ENCODE data around the gene UBE2H. TPM values are rescaled to one million over a fixed set of nuclear protein-coding genes. Genes with fewer than 3 reads are reported as not detected.
"Not testable (repeated sequence)": the region's sequence is repeated elsewhere in the genome, so short reads cannot be mapped to it uniquely, and the experiment has no call there.

Gene UBE2H
- total RNA-seq, result 10 to 100 TPM; 35.6 to 42.1 TPM

DNA sequence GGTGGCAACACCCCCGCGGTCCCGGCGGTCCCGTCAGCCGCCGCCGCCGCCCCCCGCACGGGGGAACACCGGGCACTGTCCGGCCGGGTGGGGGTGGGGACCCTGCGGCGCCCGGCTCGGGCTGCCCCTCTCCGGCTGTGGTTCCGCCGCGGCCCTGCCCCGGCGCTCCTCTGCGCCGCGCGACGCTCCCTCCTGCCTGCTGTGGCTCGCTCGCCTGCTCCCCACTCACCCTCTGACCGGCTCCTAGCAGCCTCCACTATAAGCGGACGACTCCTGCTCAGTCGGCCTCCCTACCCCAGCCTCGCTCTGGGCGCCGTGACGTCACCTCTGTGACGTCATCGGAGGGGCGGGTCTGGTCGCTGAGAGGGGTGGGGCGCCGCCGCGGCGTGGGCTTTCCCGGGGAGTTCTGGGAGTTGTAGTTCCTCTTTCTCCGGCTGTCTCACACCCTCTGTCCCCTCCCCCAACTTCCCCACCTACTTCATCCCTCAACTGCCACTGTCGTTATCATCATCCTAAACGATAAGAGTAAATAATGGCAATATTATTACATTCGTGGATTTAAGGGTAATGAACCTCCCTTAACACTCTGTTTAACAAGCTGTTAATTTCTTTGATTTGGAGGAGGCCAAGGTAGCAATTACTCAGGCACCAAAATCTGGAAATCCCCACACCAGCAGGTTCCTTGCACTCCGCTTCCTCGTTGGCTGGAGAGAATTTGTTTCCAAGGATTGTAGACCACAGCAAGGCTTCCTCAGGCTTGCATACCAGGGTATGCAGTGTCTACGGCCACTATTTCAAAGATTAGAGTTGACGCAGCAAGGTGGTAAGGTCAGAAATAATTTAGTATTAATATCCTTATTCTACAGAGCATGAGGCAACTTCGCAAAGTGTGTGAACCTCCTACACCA, at the start of gene UBE2H:
Gene UBE2H, minus strand, starts transcription at position 308 of the 908 bp plus-strand sequence. CDS start 405 bp downstream, outside the sequence.
- peak within 1 kb of the TSS; percentile 100 for H3K27ac Mint-ChIP-seq
- peak within 1 kb of the TSS; percentile 99 for H3K4me3 Mint-ChIP-seq
- POLR2A ChIA-PET, result interaction anchor here (0.6 to 2.1 kb wide), 2 partner anchors 37 to 124 kb away, joined by 4 to 6 read pairs; no protein-coding TSS in a partner anchor
- peaks cover 6% of the 10 kb centered on the region for H3K4me1 Mint-ChIP-seq
- peaks cover 1% of the 10 kb centered on the region for H3K36me3 Mint-ChIP-seq
- no peaks in the 10 kb centered on the region for H3K9me3 Mint-ChIP-seq
- no peaks in the 10 kb centered on the region for H3K27me3 Mint-ChIP-seq
- ATAC-seq (ENCODE audit: low read depth), result peak; percentile 72
- peak; percentile 91 for DNase-seq

DNA sequence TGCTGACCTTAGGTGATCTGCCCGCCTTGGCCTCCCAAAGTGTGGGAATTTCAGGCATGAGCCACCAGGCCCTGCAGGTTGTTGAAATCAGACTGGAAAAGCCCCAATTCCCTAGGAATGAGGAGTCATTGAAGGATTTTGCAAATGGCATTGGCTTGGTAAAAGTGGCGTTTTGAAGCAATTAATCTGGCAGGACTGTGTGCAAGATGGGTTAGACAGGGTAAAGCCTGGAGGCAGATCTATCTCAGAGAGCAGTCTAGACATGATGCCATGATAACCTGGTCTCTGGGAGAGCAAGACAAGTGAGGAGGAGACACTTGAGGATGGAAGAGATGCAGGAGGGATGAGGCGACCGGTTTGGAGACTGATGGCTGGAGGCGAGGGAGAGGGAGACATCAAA, 45.7 kb upstream of the UBE2H start:
- Mint-ChIP-seq H3K4me1 (no peaks in the 10 kb centered on the region), H3K27me3 (no peaks in the 10 kb centered on the region), H3K4me3 (no peak overlapping the region), H3K9me3 (no peaks in the 10 kb centered on the region), H3K36me3 (no peaks in the 10 kb centered on the region), H3K27ac (no peak overlapping the region)
- ATAC-seq (ENCODE audit: low read depth), result no peak
- POLR2A ChIA-PET, result no interaction called here
- DNase-seq, result no peak

DNA sequence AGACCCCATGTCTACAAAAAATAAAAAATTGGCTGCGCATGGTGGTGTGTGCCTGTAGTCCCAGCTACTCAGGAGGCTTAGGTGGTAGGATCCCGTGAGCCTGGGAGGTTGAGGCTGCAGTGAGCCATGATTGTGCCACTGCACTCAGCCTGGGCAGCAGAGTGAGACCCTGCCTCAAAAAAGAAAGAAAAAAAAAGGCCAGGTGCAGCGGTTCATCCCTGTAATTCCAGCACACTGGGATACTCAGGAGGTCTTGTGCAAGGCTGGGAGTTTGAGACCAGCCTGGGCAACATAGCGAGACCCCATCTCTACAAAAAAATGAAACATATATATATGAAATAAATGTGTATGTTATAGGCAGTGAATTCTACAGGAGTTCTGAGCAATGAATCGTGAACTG, 44.5 kb upstream of the UBE2H start:
- ATAC-seq (ENCODE audit: low read depth) (no peak), DNase-seq (no peak)
- no peaks in the 10 kb centered on the region for H3K36me3 Mint-ChIP-seq
- H3K4me3 Mint-ChIP-seq, result no peak overlapping the region
- POLR2A ChIA-PET, result no interaction called here
- no peaks in the 10 kb centered on the region for H3K9me3 Mint-ChIP-seq
- H3K27me3 Mint-ChIP-seq, result no peaks in the 10 kb centered on the region
- H3K4me1 Mint-ChIP-seq, result no peaks in the 10 kb centered on the region
- H3K27ac Mint-ChIP-seq, result no peak overlapping the region

DNA sequence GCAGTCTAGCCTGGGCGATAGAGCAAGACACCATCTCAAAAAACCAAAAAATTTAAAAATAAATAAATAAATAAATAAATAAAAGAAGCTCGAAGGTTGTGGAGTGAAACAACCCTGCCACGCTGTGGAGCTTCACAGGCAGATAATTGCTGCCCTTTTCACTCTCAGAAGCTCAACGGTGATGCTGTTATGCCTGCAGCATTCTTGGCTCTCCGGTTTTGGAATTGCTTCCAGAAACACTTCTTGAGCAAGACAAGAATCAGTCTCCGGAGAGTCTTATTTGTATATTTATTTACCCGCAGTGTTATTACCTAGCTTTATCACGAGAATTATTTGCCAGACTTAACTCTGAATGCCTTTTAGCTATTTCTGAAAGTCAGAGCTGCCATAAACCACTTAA, 40.5 kb upstream of the UBE2H start:
- Mint-ChIP-seq H3K4me3 (no peak overlapping the region), H3K4me1 (peaks cover 3% of the 10 kb centered on the region), H3K36me3 (no peaks in the 10 kb centered on the region), H3K27me3 (no peaks in the 10 kb centered on the region), H3K27ac (no peak overlapping the region), H3K9me3 (no peaks in the 10 kb centered on the region)
- POLR2A ChIA-PET, result no interaction called here
- no peak for DNase-seq
- ATAC-seq (ENCODE audit: low read depth), result no peak

DNA sequence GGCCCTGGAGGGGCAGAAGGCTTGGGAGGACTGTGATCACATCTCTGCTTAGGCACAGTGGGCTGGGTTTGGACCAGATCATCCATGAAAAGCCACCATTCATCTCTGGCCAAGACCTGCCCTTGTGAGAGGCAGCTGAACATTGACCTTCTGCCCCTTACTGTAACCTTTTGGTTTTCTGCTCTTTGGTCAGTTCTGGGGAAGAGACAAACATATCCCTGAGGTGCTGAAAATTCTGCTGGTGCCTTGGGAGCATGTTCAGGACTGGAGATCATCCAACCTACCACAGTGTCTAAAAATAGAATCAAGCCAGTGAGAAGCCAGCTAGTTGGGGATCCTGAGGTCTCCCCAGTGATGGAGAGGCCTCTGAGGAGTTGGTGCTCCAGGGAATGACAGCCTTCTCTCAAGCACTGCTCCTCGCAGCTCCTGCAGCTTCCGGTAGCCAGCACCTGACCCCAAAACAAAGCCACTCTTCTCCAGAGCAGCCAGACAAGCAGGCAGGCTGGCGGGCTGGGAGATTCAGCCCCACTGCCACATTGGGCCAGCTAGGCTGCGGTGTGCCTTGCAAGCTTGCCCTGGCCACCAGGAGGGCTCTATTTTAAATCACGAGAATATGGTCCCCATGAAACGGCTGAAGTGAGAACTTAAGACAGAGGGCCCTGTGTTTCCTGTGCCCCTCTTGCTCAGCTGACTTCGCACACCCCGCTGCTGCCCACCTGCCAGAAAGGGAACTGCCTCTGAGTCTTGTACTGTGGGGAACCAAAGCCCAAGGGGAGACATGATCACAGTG, 37.8 kb upstream of the UBE2H start:
- DNase-seq (no peak), ATAC-seq (ENCODE audit: low read depth) (no peak)
- Mint-ChIP-seq H3K36me3 (no peaks in the 10 kb centered on the region), H3K27me3 (no peaks in the 10 kb centered on the region), H3K4me1 (peaks cover 3% of the 10 kb centered on the region), H3K27ac (no peak overlapping the region), H3K4me3 (no peak overlapping the region), H3K9me3 (no peaks in the 10 kb centered on the region)
- POLR2A ChIA-PET, result no interaction called here

DNA sequence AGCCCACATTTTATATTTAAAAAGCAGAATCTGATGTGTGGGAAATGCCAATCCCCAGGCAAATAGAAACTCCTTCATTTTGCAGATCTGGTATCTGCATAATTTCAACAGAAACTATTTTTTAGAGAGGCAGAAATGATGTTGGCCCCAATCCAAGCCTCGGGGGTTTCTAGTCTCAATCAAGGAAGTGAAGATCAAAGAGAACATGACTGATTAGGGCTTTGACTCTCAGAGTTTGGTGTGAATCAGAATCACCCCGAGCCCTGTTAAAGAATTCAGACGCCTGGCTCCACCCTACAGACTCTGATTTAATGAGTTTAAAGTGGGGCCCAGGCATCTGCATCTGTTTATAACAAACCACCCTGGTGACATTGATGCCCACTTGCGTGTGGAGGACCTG, 36.7 kb upstream of the UBE2H start:
- peak; percentile 63 for ATAC-seq (ENCODE audit: low read depth)
- no peaks in the 10 kb centered on the region for H3K9me3 Mint-ChIP-seq
- H3K27ac Mint-ChIP-seq, result no peak overlapping the region
- no peaks in the 10 kb centered on the region for H3K36me3 Mint-ChIP-seq
- no peak for DNase-seq
- H3K27me3 Mint-ChIP-seq, result no peaks in the 10 kb centered on the region
- no peak overlapping the region for H3K4me3 Mint-ChIP-seq
- POLR2A ChIA-PET, result no interaction called here
- H3K4me1 Mint-ChIP-seq, result peaks cover 3% of the 10 kb centered on the region

DNA sequence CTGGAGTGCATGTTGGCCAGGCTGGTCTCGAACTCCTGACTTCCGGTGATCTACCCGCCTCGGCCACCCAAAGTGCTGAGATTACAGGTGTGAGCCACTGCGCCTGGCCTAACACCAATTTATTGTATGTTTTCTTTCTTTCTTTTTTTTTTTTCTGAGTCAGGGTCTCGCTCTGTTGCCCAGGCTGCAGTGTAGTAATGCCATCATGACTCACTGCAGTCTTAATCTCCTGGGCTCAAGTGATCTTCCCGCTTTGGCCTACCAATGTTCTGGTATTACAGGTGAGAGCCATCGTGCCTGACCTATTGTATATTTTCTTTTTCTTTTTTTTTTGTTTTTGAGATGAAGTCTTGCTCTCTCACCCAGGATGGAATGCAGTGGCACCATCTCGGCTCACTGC, 33.8 kb upstream of the UBE2H start:
- no peak overlapping the region for H3K4me3 Mint-ChIP-seq
- POLR2A ChIA-PET, result no interaction called here
- ATAC-seq (ENCODE audit: low read depth), result no peak
- H3K9me3 Mint-ChIP-seq, result no peaks in the 10 kb centered on the region
- no peak overlapping the region for H3K27ac Mint-ChIP-seq
- H3K36me3 Mint-ChIP-seq, result no peaks in the 10 kb centered on the region
- no peaks in the 10 kb centered on the region for H3K27me3 Mint-ChIP-seq
- DNase-seq, result no peak
- peaks cover 3% of the 10 kb centered on the region for H3K4me1 Mint-ChIP-seq

DNA sequence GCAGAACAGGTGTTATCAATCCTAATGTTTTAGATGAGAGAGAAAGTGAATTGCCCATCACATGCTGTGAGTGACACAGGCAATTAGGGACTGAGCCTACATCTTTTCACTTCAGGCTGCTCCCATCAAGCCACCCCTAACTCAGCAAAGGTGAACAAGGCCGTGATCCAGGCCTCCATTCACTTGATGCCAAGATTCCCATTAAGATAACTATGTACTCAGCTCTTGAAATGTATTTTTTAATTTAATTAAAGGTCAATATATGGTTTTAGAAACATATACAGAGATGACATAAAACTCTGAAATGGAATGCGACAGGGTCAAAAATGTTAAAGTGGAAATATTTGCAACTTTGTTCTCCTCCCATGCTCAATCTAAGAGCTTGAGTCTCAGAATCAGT, 27.9 kb upstream of the UBE2H start:
- Mint-ChIP-seq H3K4me1 (no peaks in the 10 kb centered on the region), H3K27me3 (peaks cover 3% of the 10 kb centered on the region), H3K4me3 (no peak overlapping the region), H3K27ac (no peak overlapping the region), H3K9me3 (no peaks in the 10 kb centered on the region), H3K36me3 (no peaks in the 10 kb centered on the region)
- ATAC-seq (ENCODE audit: low read depth), result no peak
- no peak for DNase-seq
- POLR2A ChIA-PET, result no interaction called here

DNA sequence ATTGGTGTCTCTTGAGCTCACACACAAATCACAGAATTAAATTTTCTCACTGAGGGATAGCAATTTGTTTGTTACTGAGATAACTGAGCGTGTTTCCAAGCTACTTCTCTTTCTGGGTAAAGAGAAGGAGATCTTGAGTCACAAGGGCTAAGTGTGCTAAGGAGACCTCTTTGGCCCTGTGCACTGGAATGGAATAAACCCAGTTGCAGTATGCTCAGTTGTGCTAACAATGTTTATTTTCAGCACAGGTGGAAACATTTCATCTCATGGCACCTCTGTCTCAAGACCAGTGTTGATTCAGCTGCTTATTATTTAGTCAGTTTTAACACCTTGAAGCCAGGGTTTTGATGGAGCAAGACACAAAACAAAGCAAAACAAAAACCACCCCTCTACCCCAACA, 22.5 kb upstream of the UBE2H start:
- DNase-seq, result no peak
- ATAC-seq (ENCODE audit: low read depth), result no peak
- Mint-ChIP-seq H3K27ac (no peak overlapping the region), H3K9me3 (no peaks in the 10 kb centered on the region), H3K27me3 (peaks cover 3% of the 10 kb centered on the region), H3K36me3 (no peaks in the 10 kb centered on the region), H3K4me3 (no peak overlapping the region), H3K4me1 (no peaks in the 10 kb centered on the region)
- POLR2A ChIA-PET, result no interaction called here

DNA sequence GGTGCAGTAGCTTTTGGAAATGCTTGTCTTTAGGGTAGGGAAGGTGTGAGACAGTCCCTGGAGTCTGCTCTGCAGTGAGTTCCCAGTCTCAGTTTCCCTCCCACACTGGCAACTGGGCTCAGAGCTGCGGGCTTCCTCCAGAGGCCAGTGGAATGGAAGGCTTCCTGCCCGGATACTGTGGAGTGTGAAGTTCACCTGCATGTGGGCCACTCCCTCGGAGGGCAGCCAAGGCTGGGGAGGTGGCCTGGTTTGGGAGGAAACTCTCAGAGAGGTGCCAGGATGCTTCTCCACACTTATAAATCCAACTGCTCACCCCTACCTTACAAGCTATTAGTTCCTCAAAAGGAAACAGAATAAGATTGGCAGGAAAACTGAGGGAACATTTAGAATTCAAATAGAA, 18.1 kb upstream of the UBE2H start:
- ATAC-seq (ENCODE audit: low read depth), result no peak
- DNase-seq, result no peak
- H3K27ac Mint-ChIP-seq, result no peak overlapping the region
- H3K36me3 Mint-ChIP-seq, result no peaks in the 10 kb centered on the region
- H3K9me3 Mint-ChIP-seq, result no peaks in the 10 kb centered on the region
- H3K4me1 Mint-ChIP-seq, result no peaks in the 10 kb centered on the region
- POLR2A ChIA-PET, result no interaction called here
- H3K4me3 Mint-ChIP-seq, result no peak overlapping the region
- H3K27me3 Mint-ChIP-seq, result peaks cover 3% of the 10 kb centered on the region

DNA sequence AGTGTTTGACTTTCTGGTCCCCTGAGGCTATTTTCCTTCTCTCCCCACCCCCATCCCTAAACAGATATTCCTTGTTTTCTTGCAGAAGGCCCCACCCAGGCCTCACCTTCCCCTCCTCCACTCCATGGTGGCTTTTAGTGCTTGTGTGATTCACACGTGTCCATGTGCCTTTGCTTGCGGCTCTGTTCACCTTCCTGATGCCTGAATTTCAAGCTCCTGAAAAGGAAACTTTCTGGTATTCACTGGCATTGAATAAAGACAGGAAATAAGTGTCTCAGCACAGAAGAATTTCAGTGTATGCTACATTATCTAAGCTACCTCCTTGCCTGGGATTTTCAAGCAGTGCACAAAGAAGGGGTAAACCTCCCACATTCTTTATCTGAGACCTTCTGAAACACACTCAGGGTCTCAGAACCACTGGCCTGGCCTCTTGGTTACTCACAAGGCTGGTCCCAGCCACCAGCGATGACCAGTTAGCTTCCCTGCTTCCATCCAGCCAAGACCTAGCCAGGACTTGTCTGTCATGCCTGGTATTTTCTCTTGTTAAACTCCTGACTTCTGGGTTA, 17.2 kb upstream of the UBE2H start:
- H3K27me3 Mint-ChIP-seq, result peaks cover 3% of the 10 kb centered on the region
- no peak overlapping the region for H3K4me3 Mint-ChIP-seq
- no peaks in the 10 kb centered on the region for H3K9me3 Mint-ChIP-seq
- POLR2A ChIA-PET, result no interaction called here
- H3K36me3 Mint-ChIP-seq, result no peaks in the 10 kb centered on the region
- DNase-seq (no peak), ATAC-seq (ENCODE audit: low read depth) (no peak)
- no peaks in the 10 kb centered on the region for H3K4me1 Mint-ChIP-seq
- no peak overlapping the region for H3K27ac Mint-ChIP-seq

DNA sequence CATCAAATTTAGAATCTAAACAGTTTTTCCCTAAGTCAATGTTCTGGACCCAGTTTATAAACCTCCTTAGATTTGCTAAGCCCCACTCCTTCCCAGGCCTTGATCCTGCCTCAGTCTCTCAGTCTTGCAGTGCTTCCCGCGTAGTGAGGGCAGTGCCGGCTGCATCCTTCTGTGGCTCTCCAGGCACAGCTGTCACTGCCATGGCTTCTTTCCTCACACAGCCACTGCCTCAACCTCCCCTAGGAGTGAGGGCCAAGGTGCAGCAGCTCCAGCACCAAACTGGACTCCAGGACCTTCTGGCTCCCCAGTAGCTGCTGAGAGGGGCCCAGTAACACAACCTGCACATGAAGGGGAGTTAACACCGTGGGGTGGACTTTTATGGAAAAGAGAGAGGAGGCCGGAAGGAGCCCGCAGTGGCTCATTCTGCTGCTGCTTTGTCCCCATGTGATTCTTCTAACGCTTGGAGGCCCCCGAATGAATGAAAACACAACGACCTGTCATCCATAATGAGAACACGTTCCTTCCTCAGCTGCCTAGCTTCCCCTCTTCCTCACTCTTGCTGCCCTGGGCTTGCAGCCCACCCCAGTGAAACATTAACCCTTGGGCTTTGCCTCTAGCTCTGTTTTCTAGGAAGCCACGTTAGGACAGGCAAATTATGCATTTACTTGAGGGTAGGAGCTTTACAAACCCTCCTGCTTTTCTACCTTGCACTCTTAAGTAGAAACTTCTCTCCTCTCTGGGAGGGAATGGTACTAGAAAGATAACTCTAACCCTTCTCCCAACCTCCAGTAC, 16.0 kb upstream of the UBE2H start:
- Mint-ChIP-seq H3K27ac (no peak overlapping the region), H3K27me3 (peaks cover 3% of the 10 kb centered on the region), H3K4me3 (no peak overlapping the region), H3K36me3 (no peaks in the 10 kb centered on the region), H3K4me1 (no peaks in the 10 kb centered on the region), H3K9me3 (no peaks in the 10 kb centered on the region)
- POLR2A ChIA-PET, result no interaction called here
- DNase-seq, result no peak
- no peak for ATAC-seq (ENCODE audit: low read depth)

DNA sequence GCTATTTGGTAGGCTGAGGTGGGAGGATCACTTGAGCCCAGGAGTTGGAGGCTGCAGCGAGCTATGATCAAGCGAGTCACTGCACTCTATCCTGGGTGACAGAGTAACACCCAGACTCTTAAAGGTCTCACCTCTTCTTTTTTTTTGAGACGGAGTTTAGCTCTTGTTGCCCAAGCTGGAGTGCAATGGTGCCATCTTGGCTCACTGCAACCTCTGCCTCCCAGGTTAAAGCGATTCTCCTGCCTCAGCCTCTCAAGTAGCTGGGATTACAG, 7.4 kb upstream of the UBE2H start:
- POLR2A ChIA-PET, result not testable (repeated sequence)

More for the DNA sequence above, 7.4 kb upstream of the UBE2H start:
- not testable (repeated sequence) for H3K27ac Mint-ChIP-seq; ATAC-seq (ENCODE audit: low read depth); H3K4me3 Mint-ChIP-seq; H3K9me3 Mint-ChIP-seq; DNase-seq; H3K4me1 Mint-ChIP-seq; H3K36me3 Mint-ChIP-seq; H3K27me3 Mint-ChIP-seq
